Chondrocyte (in vitro differentiated cells): ENCODE measurements around the gene BBX. TPM values are rescaled to one million over a fixed set of nuclear protein-coding genes. Genes with fewer than 3 reads are reported as not detected.

Source experiments
- DNase-seq: peaks from one replicate; pipeline ENCODE4 v3.0.0; 2021; ENCODE audit warnings: mixed read lengths, low spot score
- H3K27ac Mint-ChIP-seq: one replicate; pipeline ENCODE4 v1.8.0; 2021; ENCODE audit warnings: mild to moderate bottlenecking, moderate library complexity, mixed read lengths; ENCODE audit not compliant: unreplicated experiment
- H3K27me3 Mint-ChIP-seq: 2 replicates; pipeline ENCODE4 v1.8.0; 2021; ENCODE audit warnings: low read depth, mixed read lengths
- H3K36me3 Mint-ChIP-seq: 2 replicates; pipeline ENCODE4 v1.8.0; 2021; ENCODE audit warnings: low read depth, mixed read lengths
- H3K4me1 Mint-ChIP-seq: 2 replicates; pipeline ENCODE4 v1.8.0; 2021; ENCODE audit warnings: low read depth, mild to moderate bottlenecking, mixed read lengths
- H3K4me3 Mint-ChIP-seq: one replicate; pipeline ENCODE4 v1.8.0; 2021; ENCODE audit warnings: mild to moderate bottlenecking, moderate library complexity, mixed read lengths; ENCODE audit not compliant: unreplicated experiment
- H3K9me3 Mint-ChIP-seq: 2 replicates; pipeline ENCODE4 v1.8.0; 2021; ENCODE audit warnings: low read depth, mixed read lengths
- total RNA-seq: library from RNA; stranded (reverse); gene quantifications from 3 replicates; pipeline ENCODE4 v1.2.1, GENCODE V29; 2021
- TF ChIP-seq, protein P1 (sequence below): fragments of 200-600 bp; sonication (generic); IDR thresholded peaks from 2 replicates; pipeline ENCODE4 v1.5.0; 2021; ENCODE audit warnings: antibody characterized with exemption, mild to moderate bottlenecking, moderate library complexity

BBX gene
- total RNA-seq, 1 donor from 2014 or later: 69.6 TPM

DNA sequence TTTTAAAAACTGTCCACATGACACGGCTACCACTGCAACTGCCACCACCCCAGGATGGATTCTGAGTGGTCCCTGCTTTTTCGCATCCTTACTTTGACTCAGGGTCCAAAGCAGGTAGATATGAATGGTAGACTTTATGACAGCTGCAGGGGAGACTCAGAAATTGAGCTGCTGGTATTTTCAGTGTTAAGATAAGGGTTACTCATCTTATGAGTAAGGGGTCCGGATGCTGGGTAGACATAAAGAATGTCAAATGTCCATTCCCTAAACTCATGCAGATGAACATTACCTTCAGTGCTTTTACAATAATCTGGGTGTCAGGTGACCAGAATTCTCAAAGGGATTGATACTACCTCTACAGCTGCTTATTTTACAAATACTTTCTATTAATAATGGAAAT, 25.9 kb upstream of the BBX start:
- Mint-ChIP-seq H3K27ac (no peak overlapping the region), H3K27me3 (no peaks in the 10 kb centered on the region), H3K4me1 (no peaks in the 10 kb centered on the region), H3K9me3 (peaks cover under 1% of the 10 kb centered on the region), H3K4me3 (no peak overlapping the region), H3K36me3 (no peaks in the 10 kb centered on the region)
- TF ChIP-seq, protein P1, sequence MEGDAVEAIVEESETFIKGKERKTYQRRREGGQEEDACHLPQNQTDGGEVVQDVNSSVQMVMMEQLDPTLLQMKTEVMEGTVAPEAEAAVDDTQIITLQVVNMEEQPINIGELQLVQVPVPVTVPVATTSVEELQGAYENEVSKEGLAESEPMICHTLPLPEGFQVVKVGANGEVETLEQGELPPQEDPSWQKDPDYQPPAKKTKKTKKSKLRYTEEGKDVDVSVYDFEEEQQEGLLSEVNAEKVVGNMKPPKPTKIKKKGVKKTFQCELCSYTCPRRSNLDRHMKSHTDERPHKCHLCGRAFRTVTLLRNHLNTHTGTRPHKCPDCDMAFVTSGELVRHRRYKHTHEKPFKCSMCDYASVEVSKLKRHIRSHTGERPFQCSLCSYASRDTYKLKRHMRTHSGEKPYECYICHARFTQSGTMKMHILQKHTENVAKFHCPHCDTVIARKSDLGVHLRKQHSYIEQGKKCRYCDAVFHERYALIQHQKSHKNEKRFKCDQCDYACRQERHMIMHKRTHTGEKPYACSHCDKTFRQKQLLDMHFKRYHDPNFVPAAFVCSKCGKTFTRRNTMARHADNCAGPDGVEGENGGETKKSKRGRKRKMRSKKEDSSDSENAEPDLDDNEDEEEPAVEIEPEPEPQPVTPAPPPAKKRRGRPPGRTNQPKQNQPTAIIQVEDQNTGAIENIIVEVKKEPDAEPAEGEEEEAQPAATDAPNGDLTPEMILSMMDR: no peak
- DNase-seq: no peak

DNA sequence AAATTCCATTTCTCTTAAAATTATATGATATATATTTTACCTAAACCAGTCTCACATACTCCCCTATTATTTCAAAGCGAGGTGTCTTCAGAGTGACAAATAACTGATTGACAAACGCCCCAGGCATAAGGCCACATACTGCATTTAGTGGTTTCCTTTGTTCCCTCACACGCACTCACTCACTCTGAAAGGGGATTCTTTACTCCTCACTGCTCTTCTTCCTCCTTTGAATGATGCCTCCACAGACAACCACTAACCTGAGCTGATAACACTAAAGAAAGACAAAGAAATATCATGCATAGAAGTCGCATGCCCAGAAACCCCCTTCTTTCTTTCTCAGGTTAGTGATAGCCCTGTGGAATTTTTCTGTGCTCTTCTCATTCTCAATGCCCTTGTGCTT, 24.1 kb upstream of the BBX start:
- no peak for DNase-seq
- Mint-ChIP-seq H3K4me3 (no peak overlapping the region), H3K27ac (no peak overlapping the region), H3K4me1 (no peaks in the 10 kb centered on the region), H3K27me3 (no peaks in the 10 kb centered on the region), H3K36me3 (no peaks in the 10 kb centered on the region), H3K9me3 (no peaks in the 10 kb centered on the region)
- TF ChIP-seq, protein P1: no peak

DNA sequence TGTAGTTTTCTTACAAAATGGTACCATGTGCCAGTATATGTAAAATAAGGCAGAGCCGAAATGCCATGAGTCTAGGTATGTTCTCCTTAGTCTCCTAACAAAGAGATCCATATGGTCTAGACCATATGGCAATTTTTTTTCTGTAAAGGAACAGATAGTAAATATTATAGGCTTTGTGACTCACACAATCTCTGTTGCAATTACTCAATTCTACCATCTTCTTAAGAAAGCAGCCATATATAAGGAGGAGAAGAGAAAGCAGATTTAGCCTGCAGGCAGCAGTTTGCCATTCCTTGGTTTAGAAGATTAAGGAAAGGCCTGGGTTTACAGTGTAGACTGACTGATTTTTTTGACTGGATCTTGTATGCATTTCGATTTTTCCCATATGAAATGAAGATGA, 16.3 kb upstream of the BBX start:
- Mint-ChIP-seq H3K27ac (no peak overlapping the region), H3K36me3 (no peaks in the 10 kb centered on the region), H3K9me3 (no peaks in the 10 kb centered on the region), H3K27me3 (no peaks in the 10 kb centered on the region), H3K4me1 (no peaks in the 10 kb centered on the region), H3K4me3 (no peak overlapping the region)
- DNase-seq: no peak
- TF ChIP-seq, protein P1: no peak

DNA sequence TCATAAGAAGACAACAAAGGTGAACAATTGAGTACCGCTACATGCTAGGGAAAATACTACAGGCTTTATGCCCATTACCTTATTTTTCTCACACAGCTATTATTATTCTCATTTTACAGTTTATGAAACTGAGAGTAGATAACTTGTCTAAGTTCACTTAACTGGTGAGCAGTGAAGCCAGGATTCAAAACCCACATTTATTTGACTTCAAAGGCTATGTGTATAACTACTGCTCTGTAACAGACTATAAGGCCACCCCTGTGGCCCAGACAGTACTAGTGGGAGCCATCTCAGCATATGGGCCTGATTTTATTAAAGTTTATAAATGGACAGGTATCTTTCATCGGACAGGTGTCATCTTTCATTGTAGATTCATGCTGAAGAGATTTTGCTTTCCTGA, 14.4 kb upstream of the BBX start:
- H3K27me3 Mint-ChIP-seq: no peaks in the 10 kb centered on the region
- no peak overlapping the region for H3K27ac Mint-ChIP-seq
- no peaks in the 10 kb centered on the region for H3K9me3 Mint-ChIP-seq
- TF ChIP-seq, protein P1: no peak
- H3K4me1 Mint-ChIP-seq: no peaks in the 10 kb centered on the region
- no peak overlapping the region for H3K4me3 Mint-ChIP-seq
- no peak for DNase-seq
- H3K36me3 Mint-ChIP-seq: no peaks in the 10 kb centered on the region

DNA sequence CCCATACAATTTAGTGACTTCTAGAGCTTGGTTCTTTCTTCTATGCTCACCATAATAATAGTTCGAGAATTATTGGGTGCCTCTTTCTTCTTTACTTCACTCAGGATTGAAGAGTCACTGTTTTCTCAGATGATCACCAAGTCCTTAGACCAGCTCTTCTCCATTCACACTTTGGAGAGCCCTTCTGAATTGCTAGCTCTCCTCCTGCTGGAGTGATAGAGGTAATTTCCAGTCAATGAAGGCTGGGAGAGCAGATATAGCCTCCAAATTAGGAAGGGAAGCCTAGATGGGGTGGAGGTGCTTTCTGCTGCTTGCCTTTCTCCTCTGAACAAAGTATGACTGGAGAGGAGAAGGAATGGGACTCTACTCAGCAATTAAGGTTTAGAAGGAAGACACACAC, 10.7 kb upstream of the BBX start:
- Mint-ChIP-seq H3K4me1 (no peaks in the 10 kb centered on the region), H3K9me3 (no peaks in the 10 kb centered on the region), H3K4me3 (no peak overlapping the region), H3K36me3 (no peaks in the 10 kb centered on the region), H3K27ac (no peak overlapping the region), H3K27me3 (no peaks in the 10 kb centered on the region)
- DNase-seq: no peak
- TF ChIP-seq, protein P1: peak; percentile 27
